HG02798 (cell line): ENCODE measurements around the gene ZDHHC18.
A peak's percentile ranks its signal among the peaks of the same experiment; 100 is the strongest.

Experiments
- ATAC-seq: cut with Tn5 transposase; IDR thresholded peaks from one replicate; pipeline ENCODE4 v1.9.1; 2021; ENCODE audit warnings: mild to moderate bottlenecking; ENCODE audit not compliant: unreplicated experiment, poor library complexity

ZDHHC18 gene

DNA sequence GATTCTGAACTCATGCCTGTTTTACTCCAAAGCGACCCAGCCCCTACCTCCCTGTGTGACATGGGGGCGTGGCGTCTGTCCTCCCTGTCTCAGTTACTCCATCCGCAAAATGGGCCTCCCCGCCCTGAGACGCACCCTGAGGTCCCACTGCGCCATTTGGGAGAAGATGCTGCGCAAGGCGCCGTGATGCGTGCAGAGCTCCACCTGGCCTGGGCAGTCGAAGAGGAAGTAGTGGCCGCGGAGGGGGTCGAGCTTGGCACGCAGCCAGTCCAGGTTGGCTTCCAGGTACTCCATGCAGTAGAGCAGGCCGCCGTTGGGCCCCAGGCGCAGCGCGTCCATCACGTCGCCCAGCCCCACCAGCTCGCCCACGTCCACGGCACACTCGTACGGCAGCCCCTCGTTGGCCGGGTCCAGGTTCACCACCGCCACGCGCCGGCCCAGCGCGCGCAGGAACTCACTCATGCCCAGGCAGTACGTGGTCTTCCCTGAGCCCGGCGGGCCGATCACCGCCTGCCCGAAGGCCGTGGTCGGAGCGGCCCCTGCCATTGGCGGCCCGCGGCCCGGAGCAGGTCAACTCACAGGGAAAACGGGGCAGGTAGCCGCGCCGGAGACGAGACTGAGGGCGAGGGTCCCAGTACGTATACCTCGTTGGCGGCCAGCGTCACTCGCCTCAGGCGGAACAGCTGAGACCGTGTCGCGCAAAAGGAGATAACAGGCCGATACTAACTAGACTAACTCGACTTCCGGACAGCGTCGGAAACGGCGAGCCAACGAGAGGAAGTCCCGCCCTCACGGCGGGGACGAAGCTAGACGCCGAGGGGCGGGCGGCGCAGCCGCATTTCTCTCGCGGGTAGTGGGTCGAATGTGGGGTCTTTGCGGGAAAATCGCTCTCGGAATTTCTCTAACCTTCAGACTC is 63.3 kb downstream of the ZDHHC18 start, which contains the start of gene GPN2:
TSS of gene GPN2 (minus strand) at position 733 of the 916 bp plus-strand sequence. CDS start at position 546, 187 bp downstream.
- ATAC-seq = peak; percentile 90

DNA sequence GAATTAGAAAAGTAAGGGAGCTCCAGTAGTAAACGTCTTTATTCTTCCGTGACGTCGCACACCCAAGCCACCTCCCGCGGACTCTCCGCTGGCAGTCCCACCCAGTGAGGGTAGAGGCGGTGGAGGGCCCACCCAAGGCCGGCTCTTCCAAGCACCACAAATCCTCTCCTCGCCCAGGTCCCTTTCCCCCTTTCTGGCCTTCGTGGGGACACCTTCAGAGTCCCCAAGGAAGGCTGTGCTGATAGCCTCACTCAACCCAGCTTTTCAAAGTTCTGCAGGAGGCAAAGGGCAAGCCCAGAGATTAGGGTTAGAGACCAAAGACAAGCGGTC is 63.9 kb downstream of the ZDHHC18 start:
- ATAC-seq = peak; percentile 32

- no peak for ATAC-seq
Measured at GRCh38 chr1:26894263-26894662, 67.8 kb downstream of the ZDHHC18 start.

DNA sequence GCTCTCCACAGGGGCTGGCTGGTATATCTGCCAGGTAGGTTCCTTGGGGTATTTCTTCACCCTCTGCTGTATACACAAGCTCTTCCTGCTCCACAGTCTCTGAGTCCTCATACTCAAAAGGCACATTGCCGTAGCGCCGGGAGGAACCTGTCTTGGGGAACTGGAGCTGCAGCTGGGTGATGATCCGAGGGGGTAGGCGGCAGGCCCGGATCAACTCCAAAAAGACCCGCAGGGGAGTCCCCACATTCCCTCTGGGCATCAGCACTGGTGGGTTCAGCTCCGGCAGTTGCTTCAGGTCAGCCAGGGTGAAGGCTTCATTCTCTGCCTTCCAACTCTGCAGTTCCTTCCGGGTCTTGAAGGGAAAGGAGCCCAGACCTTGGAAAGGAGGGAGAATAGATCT is 70.9 kb downstream of the ZDHHC18 start:
- no peak for ATAC-seq

GRCh38 chr1:26900001-26900814 is 73.7 kb downstream of the ZDHHC18 start, which contains the start of gene GPATCH3:
GPATCH3 (minus strand) TSS chr1:26900467; CDS start chr1:26900442, 25 bp downstream.
- ATAC-seq = peak; percentile 78

DNA sequence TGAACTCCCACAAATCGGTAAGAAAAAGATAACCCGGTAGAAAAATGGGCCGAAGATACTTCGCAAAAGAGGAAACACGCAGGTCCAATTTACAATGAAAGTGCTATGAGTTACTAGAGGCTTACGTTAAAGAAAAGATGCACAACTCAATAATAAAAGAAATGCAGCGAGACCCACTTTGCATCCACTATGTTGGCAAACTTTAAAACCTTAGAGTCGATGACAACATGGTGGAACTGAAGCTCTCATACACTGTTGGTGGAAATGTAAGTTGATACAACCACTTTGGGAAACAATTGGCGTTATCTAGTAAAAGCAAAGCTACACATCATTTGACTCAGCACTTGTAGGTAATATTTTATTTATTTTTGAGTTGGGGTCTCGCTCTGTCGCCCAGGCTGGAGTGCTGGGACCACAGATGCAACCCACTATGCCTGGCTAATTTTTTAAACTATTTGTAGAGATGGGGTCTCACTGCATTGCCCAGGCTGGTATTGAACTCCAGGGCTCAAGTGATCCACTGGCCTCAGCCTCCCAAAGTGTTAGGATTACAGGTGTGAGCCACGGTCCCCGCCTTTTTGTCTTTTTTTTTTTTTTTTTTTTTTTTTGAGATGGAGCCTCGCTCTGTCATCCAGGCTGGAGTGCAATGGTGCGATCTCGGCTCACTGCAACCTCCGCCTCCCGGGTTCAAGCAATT is 74.5 kb downstream of the ZDHHC18 start:
- ATAC-seq = no peak
